HepG2 (cell line): ENCODE data around the gene WNK1. TPM values are rescaled to one million over a fixed set of nuclear protein-coding genes. Genes with fewer than 3 reads are reported as not detected.

ENCODE experiments used
- ATAC-seq: fragments of 200-7000 bp; cut with Tn5 transposase; 3 replicates; pipeline ENCODE4 v1.9.1; 2020; ENCODE audit warnings: mild to moderate bottlenecking, moderate library complexity
- BruUV-seq: library from RNA; stranded (reverse); fragments of 400-500 nt; replicated peaks from 2 replicates; lab custom pipeline; 2021; lab: Mats Ljungman, UMichigan
- CTCF ChIA-PET: fragments of 300-600 bp; formaldehyde crosslinking; extraction: SDS; loops from one replicate; lab custom pipeline; 2021; ENCODE audit warnings: low total read pairs, inconsistent platforms, low intra/inter-chr PET ratio; lab: Yijun Ruan, JAX
- POLR2A ChIA-PET: fragments of 350-600 bp; sonication (Branson Sonifier 250); formaldehyde crosslinking; loops from one replicate; lab custom pipeline; 2020; ENCODE audit warnings: antibody characterized with exemption, inconsistent platforms; lab: Yijun Ruan, JAX
- DNase-seq: peaks from one replicate; pipeline ENCODE4 v3.0.0-alpha.2; 2015; ENCODE audit warnings: low spot score
- FAIRE-seq: peaks from 3 replicates; lab custom pipeline; 2011; peaks lifted over from hg19 to GRCh38; lab: Jason Lieb, UNC
- H2AFZ ChIP-seq: one replicate; pipeline ENCODE4 v1.6.1; 2011; ENCODE audit warnings: low read length, inconsistent platforms
- H3K27ac ChIP-seq: fragments of 300-600 bp; 3 replicates; pipeline ENCODE4 v1.8.0; 2011; ENCODE audit warnings: mixed run types, mild to moderate bottlenecking, mixed read lengths, low read length, inconsistent platforms; ENCODE audit not compliant: insufficient read depth; ENCODE audit errors: extremely low read length
- H3K27me3 ChIP-seq, 2 experiments: fragments of 200-600 bp in 1 of 2; 2 replicates in 1 of 2; 3 replicates in 1 of 2; pipeline versions ENCODE4 v1.6.0 to v1.8.0; 2011; ENCODE audit warnings: low read length in 2 of 2, mild to moderate bottlenecking in 2 of 2, moderate library complexity in 2 of 2, inconsistent platforms in 1 of 2; ENCODE audit not compliant: insufficient read depth in 2 of 2, control insufficient read depth in 1 of 2
- H3K36me3 ChIP-seq, 2 experiments: fragments of 200-600 bp in 1 of 2; replicated peaks in 1 of 2; 2 replicates in 1 of 2; 3 replicates in 1 of 2; pipeline versions ENCODE4 v1.5.1 to v1.8.0; 2011; ENCODE audit warnings: low read length in 2 of 2, inconsistent platforms in 1 of 2; ENCODE audit not compliant: insufficient read depth in 2 of 2, control insufficient read depth in 1 of 2
- H3K4me1 ChIP-seq: 2 replicates; pipeline ENCODE4 v1.5.1; 2012; ENCODE audit warnings: low read length, inconsistent platforms; ENCODE audit not compliant: insufficient read depth
- H3K4me2 ChIP-seq: 2 replicates; pipeline ENCODE4 v1.6.0; 2011; ENCODE audit warnings: low read depth, low read length, inconsistent platforms
- H3K4me3 ChIP-seq, 3 experiments: fragments of 200-600 bp in 1 of 3; sonication (generic), shearing (Covaris generic) in 1 of 3; replicated peaks in 1 of 3; 2 replicates each; pipeline ENCODE4 v1.5.1; 2011 to 2016; ENCODE audit warnings: low read length in 3 of 3, inconsistent platforms in 2 of 3, low read depth in 2 of 3, mild to moderate bottlenecking in 2 of 3, control low read depth in 1 of 3, mixed read lengths in 1 of 3; ENCODE audit not compliant: insufficient read depth in 1 of 3
- H3K79me2 ChIP-seq: one replicate; pipeline ENCODE4 v1.6.1; 2011; ENCODE audit warnings: low read length, inconsistent platforms; ENCODE audit not compliant: insufficient read depth
- H3K9ac ChIP-seq: 2 replicates; pipeline ENCODE4 v1.6.0; 2011; ENCODE audit warnings: mild to moderate bottlenecking, low read depth, low read length, inconsistent platforms; ENCODE audit not compliant: insufficient read depth
- H3K9me3 ChIP-seq: 2 replicates; pipeline ENCODE4 v1.5.1; 2012; ENCODE audit warnings: mild to moderate bottlenecking, low read length
- H4K20me1 ChIP-seq: 2 replicates; pipeline ENCODE4 v1.6.0; 2011; ENCODE audit warnings: inconsistent platforms, mild to moderate bottlenecking, low read length, moderate library complexity; ENCODE audit not compliant: insufficient read depth
- EED ChIP-seq: sonication (generic); formaldehyde crosslinking; IDR thresholded peaks from 2 replicates; pipeline ENCODE4 v1.5.0; 2020; ENCODE audit warnings: mild to moderate bottlenecking, missing genetic modification reagents
- HMG20B ChIP-seq: conservative IDR thresholded peaks from 2 replicates; pipeline ENCODE4 v1.6.1; 2016; ENCODE audit warnings: missing genetic modification reagents, missing compliant biosample characterization
- KDM4B ChIP-seq: sonication (generic); formaldehyde crosslinking; IDR thresholded peaks from 2 replicates; pipeline ENCODE4 v1.4.0; 2020; ENCODE audit warnings: missing genetic modification reagents
- LCORL ChIP-seq, 2 experiments: fragments of 450-650 bp in 1 of 2; sonication (generic) in 1 of 2; formaldehyde crosslinking in 1 of 2; IDR thresholded peaks; 2 replicates each; pipeline versions ENCODE4 v1.5.0 to v1.6.1; 2017 to 2020; ENCODE audit warnings: antibody characterized with exemption in 1 of 2, missing genetic modification reagents in 1 of 2
- NBN ChIP-seq: fragments of 450-650 bp; conservative IDR thresholded peaks from 2 replicates; pipeline ENCODE4 v1.6.1; 2017
- ZFX ChIP-seq: sonication (generic); formaldehyde crosslinking; IDR thresholded peaks from 2 replicates; pipeline ENCODE4 v1.4.0; 2020; ENCODE audit warnings: mild to moderate bottlenecking, low read depth, missing genetic modification reagents, moderate library complexity
- ZNF382 ChIP-seq: sonication (generic); formaldehyde crosslinking; IDR thresholded peaks from 2 replicates; pipeline ENCODE4 v1.5.0; 2020; ENCODE audit warnings: missing genetic modification reagents, mild to moderate bottlenecking, borderline replicate concordance
- ZNF556 ChIP-seq: sonication (generic); formaldehyde crosslinking; IDR thresholded peaks from 2 replicates; pipeline ENCODE4 v1.4.0; 2020; ENCODE audit warnings: mild to moderate bottlenecking, missing genetic modification reagents, borderline replicate concordance
- ZSCAN30 ChIP-seq: sonication (generic); formaldehyde crosslinking; IDR thresholded peaks from 2 replicates; pipeline ENCODE4 v1.5.0; 2020; ENCODE audit warnings: mild to moderate bottlenecking, missing genetic modification reagents
- WGBS: methylation state at CpG from one replicate; pipeline ENCODE4 v1.1.6; 2017; ENCODE audit warnings: low lambda C conversion rate; 5-methylcytosine and 5-hydroxymethylcytosine counted together
- in situ Hi-C: cut with HindIII; loops from 2 replicates; pipeline ENCODE4 v1.10.0; 2017; ENCODE audit warnings: low pct_unique_long_range_greater_than_20kb; ENCODE audit not compliant: extremely low pct_ligation_motif_present
- intact Hi-C: fragments of 100-400 bp; cut with micrococcal nuclease; formaldehyde crosslinking; loops from one replicate; pipeline ENCODE4 v1.10.0; 2022; ENCODE audit not compliant: unreplicated experiment
- polyA plus RNA-seq, 8 experiments: library from polyadenylated mRNA; depleted of rRNA in 3 of 8; stranded (reverse) in 7 of 8; unstranded in 1 of 8; fragments of >200 nt; fragmentation: Illumina TruSeq in 4 of 8; extraction: Trizol in 4 of 8; gene quantifications; 2 replicates each; pipeline versions ENCODE4 v1.2.1 to v1.2.3, GENCODE V29; 2011 to 2016; ENCODE audit warnings: low read depth in 4 of 8, missing spikeins in 1 of 8, mixed read lengths in 1 of 8; ENCODE audit not compliant: insufficient read depth in 1 of 8
- total RNA-seq, 5 experiments: library from RNA; depleted of rRNA; stranded (reverse); fragments of >200 nt; fragmentation: Illumina TruSeq; extraction: Trizol; gene quantifications; 2 replicates each; pipeline ENCODE4 v1.2.3, GENCODE V29; 2016; ENCODE audit warnings: low read depth in 1 of 5
- TF ChIP-seq, protein P1 (sequence below): sonication (generic); formaldehyde crosslinking; IDR thresholded peaks from 2 replicates; pipeline ENCODE4 v1.4.0; 2020; ENCODE audit warnings: missing genetic modification reagents
- TF ChIP-seq, protein P2 (sequence below): sonication (generic); formaldehyde crosslinking; conservative IDR thresholded peaks from 2 replicates; pipeline ENCODE4 v1.8.0; 2022; ENCODE audit warnings: missing genetic modification reagents

Gene WNK1
- total and polyA plus RNA-seq, 2 of the 13 experiments (the other 11 are each of a cell fraction or from before 2014, with no cell fraction given) = 31.1 to 54.8 TPM

DNA sequence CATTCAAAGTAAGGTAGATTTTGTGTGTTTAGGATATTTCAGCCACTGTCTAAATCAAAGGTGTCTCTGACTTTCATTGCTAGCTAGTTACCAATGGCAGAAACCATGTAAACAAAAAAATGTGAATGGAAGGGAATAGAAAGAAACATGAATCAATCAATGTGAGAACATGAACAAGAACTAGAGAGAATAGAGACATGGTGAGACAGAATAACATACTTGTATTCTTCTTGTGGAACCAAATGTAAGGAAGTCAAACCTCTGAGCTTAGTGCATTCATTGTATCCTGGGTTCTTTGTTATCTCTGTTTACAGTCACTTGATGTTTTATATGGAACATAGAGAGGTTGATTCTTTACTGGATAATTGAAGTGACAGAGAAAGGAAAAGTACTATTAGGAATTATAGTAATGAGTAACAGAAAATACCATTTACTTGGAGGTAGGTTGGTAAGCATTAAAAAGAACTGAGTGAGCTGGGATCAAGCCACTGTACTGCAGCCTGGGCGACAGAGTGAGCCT is 2.6 kb upstream of the WNK1 start:
- Histone ChIP-seq H3K4me1 (peaks cover 16% of the 10 kb centered on the region), H3K27ac (no peak overlapping the region), H2AFZ (no peak overlapping the region), H3K9me3 (no peaks in the 10 kb centered on the region), H3K4me3 (no peak overlapping the region), H3K9ac (no peak overlapping the region), H3K36me3 (no peaks in the 10 kb centered on the region), H3K4me2 (peak overlapping the region; percentile 94; the same call in 1 of the 2 replicates), H3K27me3 (no peaks in the 10 kb centered on the region; a peak in 1 of 5 replicates), H3K79me2 (peaks cover 17% of the 10 kb centered on the region), H4K20me1 (peaks cover 16% of the 10 kb centered on the region)
- no peak for ATAC-seq
- BruUV-seq = no TSS peak
- in situ Hi-C loops = loop anchor here (5.0 to 10.0 kb wide), 2 partner anchors 135 to 178 kb away; no protein-coding TSS in a partner anchor
- intact Hi-C loops = loop anchor here (5.0 kb wide), 1 partner anchor 67 kb away; no protein-coding TSS in a partner anchor
- ChIA-PET POLR2A (no interaction called here), CTCF (interaction anchor here (3.4 kb wide), 1 partner anchor 174 kb away, joined by 28 read pairs; no protein-coding TSS in a partner anchor)
- no peak for DNase-seq
- WGBS = 100% methylated on average over 1 of the region's 1 CpG
- FAIRE-seq = no peak
- TF ChIP-seq, protein P1, sequence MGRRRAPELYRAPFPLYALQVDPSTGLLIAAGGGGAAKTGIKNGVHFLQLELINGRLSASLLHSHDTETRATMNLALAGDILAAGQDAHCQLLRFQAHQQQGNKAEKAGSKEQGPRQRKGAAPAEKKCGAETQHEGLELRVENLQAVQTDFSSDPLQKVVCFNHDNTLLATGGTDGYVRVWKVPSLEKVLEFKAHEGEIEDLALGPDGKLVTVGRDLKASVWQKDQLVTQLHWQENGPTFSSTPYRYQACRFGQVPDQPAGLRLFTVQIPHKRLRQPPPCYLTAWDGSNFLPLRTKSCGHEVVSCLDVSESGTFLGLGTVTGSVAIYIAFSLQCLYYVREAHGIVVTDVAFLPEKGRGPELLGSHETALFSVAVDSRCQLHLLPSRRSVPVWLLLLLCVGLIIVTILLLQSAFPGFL (CRISPR knock-in tag) = no peak
- TF ChIP-seq NBN = no peak
- no peak for TF ChIP-seq ZNF382 (CRISPR knock-in tag)
- no peak for TF ChIP-seq KDM4B (CRISPR knock-in tag)
- no peak for TF ChIP-seq HMG20B (CRISPR knock-in tag)
- TF ChIP-seq ZFX (CRISPR knock-in tag) = no peak
- TF ChIP-seq LCORL (IDR thresholded peaks at IDR 0.05) = no peak
- no peak for TF ChIP-seq LCORL (CRISPR knock-in tag; IDR thresholded peaks at IDR 0.05)
- TF ChIP-seq ZSCAN30 (CRISPR knock-in tag) = no peak
- TF ChIP-seq, protein P2, sequence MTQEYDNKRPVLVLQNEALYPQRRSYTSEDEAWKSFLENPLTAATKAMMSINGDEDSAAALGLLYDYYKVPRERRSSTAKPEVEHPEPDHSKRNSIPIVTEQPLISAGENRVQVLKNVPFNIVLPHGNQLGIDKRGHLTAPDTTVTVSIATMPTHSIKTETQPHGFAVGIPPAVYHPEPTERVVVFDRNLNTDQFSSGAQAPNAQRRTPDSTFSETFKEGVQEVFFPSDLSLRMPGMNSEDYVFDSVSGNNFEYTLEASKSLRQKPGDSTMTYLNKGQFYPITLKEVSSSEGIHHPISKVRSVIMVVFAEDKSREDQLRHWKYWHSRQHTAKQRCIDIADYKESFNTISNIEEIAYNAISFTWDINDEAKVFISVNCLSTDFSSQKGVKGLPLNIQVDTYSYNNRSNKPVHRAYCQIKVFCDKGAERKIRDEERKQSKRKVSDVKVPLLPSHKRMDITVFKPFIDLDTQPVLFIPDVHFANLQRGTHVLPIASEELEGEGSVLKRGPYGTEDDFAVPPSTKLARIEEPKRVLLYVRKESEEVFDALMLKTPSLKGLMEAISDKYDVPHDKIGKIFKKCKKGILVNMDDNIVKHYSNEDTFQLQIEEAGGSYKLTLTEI (CRISPR knock-in tag) = no peak
- no peak for TF ChIP-seq EED (CRISPR knock-in tag)
- TF ChIP-seq ZNF556 (CRISPR knock-in tag) = no peak
